HUES48 (cell line): Measurements from ENCODE around the gene UBR4.

ENCODE experiments used
- H3K27ac ChIP-seq: one replicate; pipeline ENCODE4 v1.7.0; 2013; ENCODE audit warnings: low read depth, low read length, inconsistent platforms
- H3K27me3 ChIP-seq: 2 replicates; pipeline ENCODE4 v1.6.1; 2013; ENCODE audit warnings: mild to moderate bottlenecking, low read length; ENCODE audit not compliant: control insufficient read depth, insufficient read depth
- H3K36me3 ChIP-seq: 2 replicates; pipeline ENCODE4 v1.6.1; 2013; ENCODE audit warnings: low read length; ENCODE audit not compliant: control insufficient read depth, insufficient read depth
- H3K4me1 ChIP-seq: 2 replicates; pipeline ENCODE4 v1.6.1; 2013; ENCODE audit warnings: mild to moderate bottlenecking, low read length; ENCODE audit not compliant: control insufficient read depth, insufficient read depth
- H3K4me3 ChIP-seq: 2 replicates; pipeline ENCODE4 v1.5.1; 2013; ENCODE audit warnings: mild to moderate bottlenecking, low read depth, low read length
- H3K9ac ChIP-seq: 2 replicates; pipeline ENCODE4 v1.6.1; 2013; ENCODE audit warnings: mild to moderate bottlenecking, low read depth, low read length, moderate library complexity
- H3K9me3 ChIP-seq: 2 replicates; pipeline ENCODE4 v1.6.1; 2013; ENCODE audit warnings: low read length; ENCODE audit not compliant: control insufficient read depth, insufficient read depth

UBR4 gene

DNA sequence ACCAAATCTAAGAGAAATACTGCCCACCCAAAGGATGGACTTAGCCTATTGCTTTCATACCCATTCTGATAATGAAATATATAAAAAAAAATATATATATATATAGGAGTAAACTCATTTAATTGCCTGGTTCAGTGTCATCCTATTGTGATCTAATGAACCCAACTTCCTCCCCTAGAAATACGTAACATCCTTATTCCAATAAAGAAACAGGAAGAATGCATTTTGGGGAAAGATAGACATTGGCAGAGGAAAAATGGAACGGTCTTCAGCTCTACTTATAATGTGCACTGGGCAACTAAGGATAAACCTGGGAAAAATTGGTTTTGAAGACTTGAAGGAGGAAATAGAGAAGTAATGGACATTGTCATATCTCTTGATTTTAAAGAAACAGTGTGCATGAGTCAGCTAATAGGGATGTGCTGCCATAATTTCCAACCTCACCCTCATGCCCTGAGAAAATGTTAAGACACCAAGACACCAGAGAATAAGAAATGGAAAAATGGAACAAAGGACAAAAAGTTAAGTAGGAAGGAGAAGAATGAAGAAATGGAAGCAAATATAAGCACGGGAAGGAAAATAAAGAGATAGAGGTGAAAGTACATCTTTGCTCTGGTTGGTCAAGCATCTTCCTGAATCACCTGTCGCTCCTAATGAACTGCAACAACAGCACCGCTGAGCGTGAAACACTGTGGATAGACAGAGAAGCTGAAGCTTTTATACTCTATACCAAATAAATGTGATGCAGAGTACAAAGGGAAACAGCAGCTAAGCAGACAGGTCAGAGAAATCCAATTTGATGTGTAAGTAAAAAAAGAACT, 5.4 kb downstream of the UBR4 start:
- Histone ChIP-seq H3K4me3 (no peak overlapping the region), H3K9me3 (no peaks in the 10 kb centered on the region), H3K9ac (no peak overlapping the region), H3K36me3 (peaks cover 28% of the 10 kb centered on the region), H3K4me1 (peaks cover 12% of the 10 kb centered on the region; the same call in 1 of the 2 replicates), H3K27me3 (no peaks in the 10 kb centered on the region), H3K27ac (no peak overlapping the region)

GRCh38 chr1:19203440-19203839, 6.6 kb downstream of the UBR4 start:
- Histone ChIP-seq H3K27me3 (no peaks in the 10 kb centered on the region), H3K27ac (no peak overlapping the region), H3K4me3 (no peak overlapping the region), H3K36me3 (peaks cover 40% of the 10 kb centered on the region), H3K9ac (no peak overlapping the region), H3K4me1 (peaks cover 6% of the 10 kb centered on the region; the same call in 1 of the 2 replicates), H3K9me3 (no peaks in the 10 kb centered on the region)

GRCh38 chr1:19202396-19202795, 7.7 kb downstream of the UBR4 start:
- peaks cover 51% of the 10 kb centered on the region for H3K36me3 ChIP-seq
- H3K9ac ChIP-seq = no peak overlapping the region
- no peaks in the 10 kb centered on the region for H3K27me3 ChIP-seq
- no peaks in the 10 kb centered on the region for H3K4me1 ChIP-seq
- no peak overlapping the region for H3K27ac ChIP-seq
- no peak overlapping the region for H3K4me3 ChIP-seq
- no peaks in the 10 kb centered on the region for H3K9me3 ChIP-seq

DNA sequence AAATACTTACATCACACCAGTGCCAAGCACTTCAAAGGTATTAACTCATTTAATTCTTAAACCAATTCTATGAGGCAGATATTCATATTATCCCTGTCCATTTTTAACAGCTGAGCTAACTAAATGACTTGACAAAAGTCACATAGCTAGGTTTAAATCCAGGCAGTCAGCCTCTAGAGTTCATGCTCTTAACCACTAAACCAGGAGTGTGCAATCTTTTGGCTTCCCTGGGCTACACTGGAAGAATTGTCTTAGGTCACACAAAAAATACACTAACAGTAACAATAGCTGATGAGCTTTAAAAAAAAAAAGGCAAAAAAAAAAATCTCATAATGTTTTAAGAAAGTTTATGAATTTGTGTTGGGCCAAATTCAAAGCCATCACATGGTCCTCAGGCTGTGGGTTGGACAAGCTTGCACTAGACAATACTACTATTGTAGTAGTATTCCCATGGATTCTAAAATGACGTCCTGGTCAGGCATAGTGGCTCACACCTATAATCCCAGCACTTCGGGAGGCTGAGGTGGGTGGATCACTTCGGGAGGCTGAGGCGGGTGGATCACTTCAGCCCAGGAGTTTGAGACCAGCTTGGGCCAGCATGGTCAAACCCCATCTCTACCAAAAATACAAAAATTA, 10.0 kb downstream of the UBR4 start:
- H3K4me1 ChIP-seq = no peaks in the 10 kb centered on the region
- H3K36me3 ChIP-seq = peaks cover 73% of the 10 kb centered on the region
- no peak overlapping the region for H3K9ac ChIP-seq
- no peaks in the 10 kb centered on the region for H3K27me3 ChIP-seq
- H3K4me3 ChIP-seq = no peak overlapping the region
- H3K9me3 ChIP-seq = no peaks in the 10 kb centered on the region
- no peak overlapping the region for H3K27ac ChIP-seq

- Histone ChIP-seq H3K27me3 (no peaks in the 10 kb centered on the region), H3K4me1 (no peaks in the 10 kb centered on the region), H3K9me3 (no peaks in the 10 kb centered on the region), H3K9ac (no peak overlapping the region), H3K36me3 (peaks cover 72% of the 10 kb centered on the region), H3K4me3 (no peak overlapping the region), H3K27ac (no peak overlapping the region)
Observed at GRCh38 chr1:19199329-19199968, 10.6 kb downstream of the UBR4 start.

GRCh38 chr1:19198820-19199219, 11.2 kb downstream of the UBR4 start:
- Histone ChIP-seq H3K36me3 (peaks cover 79% of the 10 kb centered on the region), H3K27ac (no peak overlapping the region), H3K4me1 (no peaks in the 10 kb centered on the region), H3K27me3 (no peaks in the 10 kb centered on the region), H3K9ac (no peak overlapping the region), H3K9me3 (no peaks in the 10 kb centered on the region), H3K4me3 (no peak overlapping the region)

DNA sequence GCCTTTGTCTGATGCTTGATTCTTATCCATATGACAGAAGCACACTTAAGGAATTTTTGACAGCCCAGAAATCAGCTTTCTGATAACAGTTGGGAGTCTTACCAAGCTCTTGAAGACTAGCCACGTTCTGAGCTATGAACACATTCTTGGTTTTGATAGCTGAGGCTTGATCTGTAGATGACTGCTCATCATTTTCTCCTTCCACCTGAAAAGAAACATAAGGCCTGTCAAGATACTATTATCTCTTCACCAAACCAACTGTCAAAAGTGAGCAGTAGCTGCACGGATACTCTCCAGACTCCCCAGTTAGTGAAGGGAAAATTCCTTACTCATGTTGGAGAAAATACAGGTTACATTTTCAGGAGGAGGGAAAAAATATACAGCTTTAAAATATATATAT, 12.2 kb downstream of the UBR4 start:
- Histone ChIP-seq H3K9ac (no peak overlapping the region), H3K27me3 (no peaks in the 10 kb centered on the region), H3K36me3 (peaks cover 88% of the 10 kb centered on the region), H3K4me3 (no peak overlapping the region), H3K27ac (no peak overlapping the region), H3K9me3 (no peaks in the 10 kb centered on the region), H3K4me1 (no peaks in the 10 kb centered on the region)

GRCh38 chr1:19196331-19196730, 13.7 kb downstream of the UBR4 start:
- Histone ChIP-seq H3K4me1 (no peaks in the 10 kb centered on the region), H3K36me3 (peaks cover 97% of the 10 kb centered on the region), H3K9me3 (no peaks in the 10 kb centered on the region), H3K9ac (no peak overlapping the region), H3K4me3 (no peak overlapping the region), H3K27ac (no peak overlapping the region), H3K27me3 (no peaks in the 10 kb centered on the region)

DNA sequence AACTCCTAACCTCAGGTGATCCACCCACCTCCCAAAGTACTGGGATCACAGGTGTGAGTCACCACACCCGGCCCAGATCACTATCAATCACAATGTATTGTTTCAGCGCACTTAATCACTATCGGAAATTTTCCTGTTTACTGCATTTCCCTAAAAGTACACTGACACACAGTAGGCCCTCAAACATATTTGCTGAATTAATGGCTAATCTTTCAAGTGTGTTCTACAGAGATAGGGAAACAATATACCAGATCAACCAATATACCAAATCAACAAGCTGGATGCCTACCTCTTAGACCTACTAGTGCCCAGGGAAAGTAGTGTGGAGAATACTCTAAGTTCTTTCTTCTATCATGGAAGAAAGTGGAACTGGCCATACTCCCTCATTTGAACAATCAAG, 17.1 kb downstream of the UBR4 start:
- Histone ChIP-seq H3K27me3 (no peaks in the 10 kb centered on the region), H3K4me1 (no peaks in the 10 kb centered on the region), H3K4me3 (no peak overlapping the region), H3K9ac (no peak overlapping the region), H3K36me3 (peaks cover 95% of the 10 kb centered on the region), H3K27ac (no peak overlapping the region), H3K9me3 (no peaks in the 10 kb centered on the region)

DNA sequence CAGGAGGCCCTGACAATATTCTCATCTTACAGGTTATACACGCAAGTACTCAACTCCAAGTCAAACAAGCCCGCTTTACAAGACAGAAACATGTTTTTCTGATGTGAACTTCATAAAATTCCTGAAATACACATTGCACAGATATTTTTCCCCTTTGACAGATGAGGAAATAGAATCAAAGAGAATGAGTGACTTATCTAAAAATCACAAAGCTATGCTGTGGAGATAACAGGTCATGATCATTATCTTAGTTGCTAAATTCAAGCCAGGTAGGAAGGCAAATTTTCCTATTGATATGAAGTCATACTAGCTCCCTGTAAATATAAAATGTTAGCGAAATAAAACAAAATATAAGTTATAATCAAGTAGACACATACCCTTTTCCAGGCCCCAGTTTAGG, 18.3 kb downstream of the UBR4 start:
- Histone ChIP-seq H3K9ac (no peak overlapping the region), H3K36me3 (peaks cover 95% of the 10 kb centered on the region), H3K4me1 (no peaks in the 10 kb centered on the region), H3K9me3 (no peaks in the 10 kb centered on the region), H3K4me3 (no peak overlapping the region), H3K27me3 (no peaks in the 10 kb centered on the region), H3K27ac (no peak overlapping the region)

GRCh38 chr1:19190468-19190867, 19.6 kb downstream of the UBR4 start:
- no peaks in the 10 kb centered on the region for H3K4me1 ChIP-seq

More at GRCh38 chr1:19190468-19190867, 19.6 kb downstream of the UBR4 start:
- H3K36me3 ChIP-seq = peaks cover 95% of the 10 kb centered on the region
- no peak overlapping the region for H3K27ac ChIP-seq
- no peaks in the 10 kb centered on the region for H3K9me3 ChIP-seq
- no peaks in the 10 kb centered on the region for H3K27me3 ChIP-seq
- H3K9ac ChIP-seq = no peak overlapping the region
- no peak overlapping the region for H3K4me3 ChIP-seq
